ENCODE data around the gene GNAS-AS1. TPM values are rescaled to one million over a fixed set of nuclear protein-coding genes. Genes with fewer than 3 reads are reported as not detected.

The GNAS-AS1 gene
- total RNA-seq, 6 experiments from 2014 or later: 1.0 to 1.5 (median 1.3) TPM

GRCh38 chr20:58877976-58878360 is 27.3 kb upstream of the GNAS-AS1 start:
- peaks cover 37% of the 10 kb centered on the region for H3K4me1 Mint-ChIP-seq (ENCODE audit: low read depth)
- TF ChIP-seq CTCF (IDR thresholded peaks at IDR 0.05): no peak
- peaks cover 18% of the 10 kb centered on the region for H3K27me3 Mint-ChIP-seq (ENCODE audit: insufficient read depth)
- no peaks in the 10 kb centered on the region for H3K36me3 Mint-ChIP-seq (ENCODE audit: low read depth)
- H3K27ac Mint-ChIP-seq: no peak overlapping the region
- no peak overlapping the region for H3K4me3 Mint-ChIP-seq
- H3K9me3 Mint-ChIP-seq: no peaks in the 10 kb centered on the region
- no peak for DNase-seq

GRCh38 chr20:58877050-58877975 is 26.6 kb upstream of the GNAS-AS1 start:
- H3K4me1 Mint-ChIP-seq (ENCODE audit: low read depth): peaks cover 31% of the 10 kb centered on the region
- no peak for TF ChIP-seq CTCF (IDR thresholded peaks at IDR 0.05)
- no peaks in the 10 kb centered on the region for H3K9me3 Mint-ChIP-seq
- H3K27ac Mint-ChIP-seq: no peak overlapping the region
- H3K4me3 Mint-ChIP-seq: no peak overlapping the region
- peaks cover 18% of the 10 kb centered on the region for H3K27me3 Mint-ChIP-seq (ENCODE audit: insufficient read depth)
- no peak for DNase-seq
- no peaks in the 10 kb centered on the region for H3K36me3 Mint-ChIP-seq (ENCODE audit: low read depth)

- Mint-ChIP-seq H3K9me3 (no peaks in the 10 kb centered on the region), H3K27ac (no peak overlapping the region; the same call in 1 of the 2 replicates), H3K36me3 (ENCODE audit: low read depth) (no peaks in the 10 kb centered on the region), H3K4me1 (ENCODE audit: low read depth) (peaks cover 30% of the 10 kb centered on the region), H3K27me3 (ENCODE audit: insufficient read depth) (peaks cover 18% of the 10 kb centered on the region), H3K4me3 (no peak overlapping the region; the same call in 1 of the 2 replicates)
- no peak for DNase-seq
- no peak for TF ChIP-seq CTCF (IDR thresholded peaks at IDR 0.05)
Observed at GRCh38 chr20:58876437-58876836, 25.7 kb upstream of the GNAS-AS1 start.

GRCh38 chr20:58875541-58876134 is 24.9 kb upstream of the GNAS-AS1 start:
- H3K27me3 Mint-ChIP-seq (ENCODE audit: insufficient read depth): peaks cover 16% of the 10 kb centered on the region
- TF ChIP-seq CTCF (IDR thresholded peaks at IDR 0.05): no peak
- H3K9me3 Mint-ChIP-seq: no peaks in the 10 kb centered on the region
- H3K36me3 Mint-ChIP-seq (ENCODE audit: low read depth): no peaks in the 10 kb centered on the region
- peak overlapping the region; percentile 35; the same call in 1 of the 2 replicates for H3K4me3 Mint-ChIP-seq
- H3K4me1 Mint-ChIP-seq (ENCODE audit: low read depth): peaks cover 25% of the 10 kb centered on the region
- peak overlapping the region; percentile 58 for H3K27ac Mint-ChIP-seq
- DNase-seq: peak; percentile 65

- no peaks in the 10 kb centered on the region for H3K36me3 Mint-ChIP-seq (ENCODE audit: low read depth)
- no peaks in the 10 kb centered on the region for H3K9me3 Mint-ChIP-seq
- peaks cover 25% of the 10 kb centered on the region for H3K4me1 Mint-ChIP-seq (ENCODE audit: low read depth)
- TF ChIP-seq CTCF (IDR thresholded peaks at IDR 0.05): no peak
- no peak overlapping the region for H3K27ac Mint-ChIP-seq
- DNase-seq: no peak
- H3K27me3 Mint-ChIP-seq (ENCODE audit: insufficient read depth): peaks cover 14% of the 10 kb centered on the region
- peak overlapping the region; percentile 35; the same call in 1 of the 2 replicates for H3K4me3 Mint-ChIP-seq
Observed at GRCh38 chr20:58875111-58875510, 24.4 kb upstream of the GNAS-AS1 start.
